ENCODE results near the gene PRR20G.
"Not testable (repeated sequence)": the region's sequence is repeated elsewhere in the genome, so short reads cannot be mapped to it uniquely, and the experiment has no call there.

Gene PRR20G

DNA sequence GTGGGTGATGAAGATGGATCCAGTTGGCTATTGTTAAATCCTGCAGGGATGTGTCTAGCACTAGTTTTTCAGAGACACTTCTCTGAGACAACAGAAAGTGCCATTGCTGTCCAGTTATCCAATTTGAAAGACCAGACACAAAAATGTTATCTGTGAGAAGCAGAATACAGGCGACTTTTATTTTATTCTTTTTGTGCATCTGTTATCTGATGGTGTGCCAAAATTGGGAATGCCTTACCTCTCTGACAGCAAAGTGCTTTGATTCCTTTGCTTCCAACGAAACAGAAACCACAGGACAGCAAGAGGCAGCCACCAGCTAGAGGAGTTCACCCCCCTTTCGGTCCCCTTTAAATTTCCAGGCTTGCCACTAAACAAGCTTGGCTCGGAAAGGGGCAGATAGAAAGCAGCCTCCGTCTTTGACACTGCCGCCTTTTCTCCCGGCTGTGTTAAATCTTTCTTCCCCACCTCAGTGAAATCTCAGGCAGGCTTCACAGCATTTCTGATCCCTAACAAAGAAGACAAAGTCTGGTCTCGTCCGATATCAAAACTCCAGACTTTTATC is 17.7 kb upstream of the PRR20G start:
- DNase-seq (ENCODE audit: low read depth, low spot score): no peak
- in situ Hi-C loops (cut with HindIII; ENCODE audit: low sequenced_read_pairs): no loop called here
- no peak overlapping the region for H3K4me3 ChIP-seq (ENCODE audit: low read depth, low read length)
- TF ChIP-seq, protein P1, sequence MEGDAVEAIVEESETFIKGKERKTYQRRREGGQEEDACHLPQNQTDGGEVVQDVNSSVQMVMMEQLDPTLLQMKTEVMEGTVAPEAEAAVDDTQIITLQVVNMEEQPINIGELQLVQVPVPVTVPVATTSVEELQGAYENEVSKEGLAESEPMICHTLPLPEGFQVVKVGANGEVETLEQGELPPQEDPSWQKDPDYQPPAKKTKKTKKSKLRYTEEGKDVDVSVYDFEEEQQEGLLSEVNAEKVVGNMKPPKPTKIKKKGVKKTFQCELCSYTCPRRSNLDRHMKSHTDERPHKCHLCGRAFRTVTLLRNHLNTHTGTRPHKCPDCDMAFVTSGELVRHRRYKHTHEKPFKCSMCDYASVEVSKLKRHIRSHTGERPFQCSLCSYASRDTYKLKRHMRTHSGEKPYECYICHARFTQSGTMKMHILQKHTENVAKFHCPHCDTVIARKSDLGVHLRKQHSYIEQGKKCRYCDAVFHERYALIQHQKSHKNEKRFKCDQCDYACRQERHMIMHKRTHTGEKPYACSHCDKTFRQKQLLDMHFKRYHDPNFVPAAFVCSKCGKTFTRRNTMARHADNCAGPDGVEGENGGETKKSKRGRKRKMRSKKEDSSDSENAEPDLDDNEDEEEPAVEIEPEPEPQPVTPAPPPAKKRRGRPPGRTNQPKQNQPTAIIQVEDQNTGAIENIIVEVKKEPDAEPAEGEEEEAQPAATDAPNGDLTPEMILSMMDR (IDR thresholded peaks at IDR 0.05; ENCODE audit: low read depth, low read length): no peak

DNA sequence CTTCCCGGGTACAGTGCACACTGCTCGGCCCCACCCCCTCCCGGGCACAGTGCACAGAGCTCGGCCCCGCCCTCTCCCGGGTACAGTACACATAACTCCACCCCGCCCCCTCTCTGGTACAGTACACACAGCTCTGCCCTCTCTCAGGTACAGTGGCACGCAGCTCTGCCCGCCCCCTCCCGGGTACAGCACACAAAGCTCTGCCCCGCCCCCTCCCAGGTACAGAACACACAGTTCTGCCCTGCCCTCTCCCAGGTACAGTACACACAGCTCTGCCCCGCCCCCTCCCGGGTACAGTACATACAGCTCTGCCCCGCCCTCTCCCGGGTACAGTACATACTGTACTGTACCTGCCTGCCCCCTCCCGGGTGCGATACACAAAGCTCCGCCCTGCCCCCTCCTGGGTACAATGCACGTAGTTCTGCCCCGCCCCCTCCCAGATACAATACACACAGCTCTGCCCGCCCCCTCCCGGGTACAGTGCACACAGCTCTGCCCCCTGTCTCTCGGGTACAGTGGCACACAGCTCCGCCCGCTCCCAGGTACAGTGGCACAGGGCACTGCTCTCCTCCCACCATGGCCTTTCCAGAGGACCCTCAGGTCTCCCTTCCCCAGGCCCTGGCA is 16.4 kb upstream of the PRR20G start:
- H3K4me3 ChIP-seq (ENCODE audit: low read depth, low read length): no peak overlapping the region
- no peak for DNase-seq (ENCODE audit: low read depth, low spot score)
- in situ Hi-C loops (cut with HindIII; ENCODE audit: low sequenced_read_pairs): no loop called here
- TF ChIP-seq, protein P1 (IDR thresholded peaks at IDR 0.05; ENCODE audit: low read depth, low read length): no peak

DNA sequence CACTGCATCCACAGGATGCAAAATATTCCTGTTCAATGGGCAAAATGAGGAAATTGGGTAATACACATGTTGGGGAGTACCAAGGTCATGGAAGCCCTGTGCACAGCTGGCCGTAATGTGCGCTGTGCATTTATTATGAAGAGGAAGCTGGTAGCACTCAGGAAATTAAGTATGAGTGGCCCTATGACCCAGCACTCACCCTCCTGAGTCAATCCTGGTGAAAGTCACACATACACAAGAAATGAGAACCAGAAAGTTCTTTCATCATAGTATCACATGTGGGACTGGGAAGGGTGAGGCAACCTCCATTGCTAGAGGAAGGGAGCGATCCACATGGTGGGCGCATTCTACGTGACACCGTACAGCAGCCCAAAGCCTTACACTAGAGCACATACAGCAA is 11.4 kb upstream of the PRR20G start:
- DNase-seq (ENCODE audit: low read depth, low spot score): no peak
- TF ChIP-seq, protein P1 (IDR thresholded peaks at IDR 0.05; ENCODE audit: low read depth, low read length): no peak
- H3K4me3 ChIP-seq (ENCODE audit: low read depth, low read length): no peak overlapping the region
- in situ Hi-C loops (cut with HindIII; ENCODE audit: low sequenced_read_pairs): no loop called here

- DNase-seq (ENCODE audit: low read depth, low spot score): no peak
- no peak overlapping the region for H3K4me3 ChIP-seq (ENCODE audit: low read depth, low read length)
- TF ChIP-seq, protein P1 (IDR thresholded peaks at IDR 0.05; ENCODE audit: low read depth, low read length): no peak
- in situ Hi-C loops (cut with HindIII; ENCODE audit: low sequenced_read_pairs): no loop called here
Observed at GRCh38 chr3:127296959-127297358, 9.1 kb upstream of the PRR20G start.

- TF ChIP-seq, protein P1 (IDR thresholded peaks at IDR 0.05; ENCODE audit: low read depth, low read length): no peak
- in situ Hi-C loops (cut with HindIII; ENCODE audit: low sequenced_read_pairs): no loop called here
- no peak for DNase-seq (ENCODE audit: low read depth, low spot score)
- no peak overlapping the region for H3K4me3 ChIP-seq (ENCODE audit: low read depth, low read length)
Observed at GRCh38 chr3:127296166-127296565, 8.3 kb upstream of the PRR20G start.

GRCh38 chr3:127293650-127294049 is 5.8 kb upstream of the PRR20G start:
- in situ Hi-C loops (cut with HindIII; ENCODE audit: low sequenced_read_pairs); DNase-seq (ENCODE audit: low read depth, low spot score); H3K4me3 ChIP-seq (ENCODE audit: low read depth, low read length): not testable (repeated sequence)

DNA sequence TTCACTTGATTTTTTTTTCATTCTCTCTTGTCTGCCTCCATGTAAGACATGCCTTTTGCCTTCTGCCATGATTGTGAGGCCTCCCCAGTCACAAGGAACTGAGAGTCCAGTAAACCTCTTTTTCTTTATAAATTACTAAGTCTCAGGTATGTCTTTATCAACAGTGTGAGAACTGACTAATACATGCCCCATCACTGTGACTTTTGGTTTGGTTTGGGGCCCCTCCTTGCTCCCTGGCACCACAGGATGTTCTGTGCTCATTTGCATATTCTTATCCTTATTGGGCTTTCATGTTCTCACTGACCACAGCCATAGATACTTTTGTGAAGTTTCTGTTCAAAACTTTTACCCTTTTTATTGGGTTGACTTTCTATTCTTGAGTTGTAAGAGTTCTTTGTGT is 3.8 kb upstream of the PRR20G start:
- TF ChIP-seq, protein P1 (IDR thresholded peaks at IDR 0.05; ENCODE audit: low read depth, low read length): no peak
- no peak for DNase-seq (ENCODE audit: low read depth, low spot score)
- in situ Hi-C loops (cut with HindIII; ENCODE audit: low sequenced_read_pairs): no loop called here
- H3K4me3 ChIP-seq (ENCODE audit: low read depth, low read length): no peak overlapping the region

Data from astrocyte of the spinal cord (primary cell).